Mesodermal cell (in vitro differentiated cells): ENCODE measurements around the gene GLA.
A peak's percentile ranks its signal among the peaks of the same experiment; 100 is the strongest.

Experiments
- H3K27ac ChIP-seq: 2 replicates; pipeline ENCODE4 v1.7.0; 2013; ENCODE audit warnings: mild to moderate bottlenecking, low read depth, low read length, moderate library complexity; ENCODE audit not compliant: severe bottlenecking
- H3K36me3 ChIP-seq: 2 replicates; pipeline ENCODE4 v1.7.1; 2013; ENCODE audit warnings: mild to moderate bottlenecking, low read length, moderate library complexity; ENCODE audit not compliant: control insufficient read depth, insufficient read depth
- H3K4me1 ChIP-seq: one replicate; pipeline ENCODE4 v1.7.1; 2013; ENCODE audit warnings: mild to moderate bottlenecking, low read length; ENCODE audit not compliant: insufficient read depth, control insufficient read depth, poor library complexity, severe bottlenecking
- H3K4me3 ChIP-seq: 2 replicates; pipeline ENCODE4 v1.7.0; 2013; ENCODE audit warnings: low read length, control low read depth, mild to moderate bottlenecking; ENCODE audit not compliant: insufficient read depth, poor library complexity, severe bottlenecking; ENCODE audit errors: extremely low read depth
- H3K9me3 ChIP-seq: 2 replicates; pipeline ENCODE4 v1.7.1; 2013; ENCODE audit warnings: mild to moderate bottlenecking, low read length, moderate library complexity; ENCODE audit not compliant: control insufficient read depth
- WGBS, 2 experiments: methylation state at CpG; one replicate each; pipeline ENCODE4 v1.1.5; 2013; ENCODE audit warnings: missing lambda C conversion rate in 2 of 2; ENCODE audit not compliant: insufficient coverage in 2 of 2; 5-methylcytosine and 5-hydroxymethylcytosine counted together

Gene GLA

GRCh38 chrX:101417981-101418841 is 10.5 kb upstream of the GLA start:
- Histone ChIP-seq H3K27ac (peak overlapping the region; percentile 81), H3K4me1 (peaks cover 6% of the 10 kb centered on the region), H3K36me3 (no peaks in the 10 kb centered on the region), H3K9me3 (no peaks in the 10 kb centered on the region), H3K4me3 (peak overlapping the region; percentile 35)
- 0 to 1% methylated on average over 4 to 14 of the region's 56 CpGs for whole genome bisulfite sequencing, 2 experiments

DNA sequence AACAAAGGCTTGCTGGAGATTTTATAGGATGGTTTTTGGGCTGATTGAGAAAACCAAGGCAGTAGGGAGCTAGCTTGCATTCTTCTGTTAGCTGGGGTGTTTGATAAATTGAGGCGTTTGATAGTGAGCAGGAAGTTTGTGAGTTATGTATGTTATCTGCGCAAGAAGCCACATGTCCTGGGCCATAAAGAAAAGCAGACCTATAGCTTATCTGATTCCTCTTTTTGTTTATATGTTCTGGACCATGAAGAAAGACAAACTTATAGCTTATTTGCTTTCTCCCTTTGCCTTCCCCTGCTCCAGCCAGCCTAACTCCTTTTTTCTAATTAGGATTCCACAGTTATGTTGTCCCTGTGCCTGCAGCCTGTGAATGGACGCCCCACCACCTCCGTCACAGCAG is 9.5 kb upstream of the GLA start:
- H3K9me3 ChIP-seq = no peaks in the 10 kb centered on the region
- no CpG with 5 or more reads among the region's 4 CpGs for WGBS, 2 experiments
- H3K27ac ChIP-seq = peak overlapping the region; percentile 53
- H3K4me1 ChIP-seq = peaks cover 6% of the 10 kb centered on the region
- H3K4me3 ChIP-seq = no peak overlapping the region
- peaks cover 9% of the 10 kb centered on the region for H3K36me3 ChIP-seq

DNA sequence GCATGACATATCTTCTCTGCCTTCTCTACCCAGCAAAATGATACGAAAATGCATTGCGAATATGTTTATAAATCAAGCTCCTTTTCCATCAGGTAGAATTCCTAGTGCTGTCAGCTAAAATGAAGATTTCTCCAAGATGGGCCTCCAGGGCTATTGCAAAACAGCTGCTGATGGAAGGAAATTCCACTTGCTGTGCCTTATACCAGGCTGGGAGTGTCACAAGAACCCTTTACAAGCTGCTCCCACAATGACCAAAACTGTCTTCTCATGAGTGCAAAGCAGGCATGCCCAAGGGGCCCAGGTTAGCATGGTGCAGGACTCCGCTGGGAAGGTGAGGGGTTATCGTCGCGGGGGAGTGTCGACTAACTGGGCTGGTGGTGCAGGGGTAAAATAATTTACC is 9.0 kb upstream of the GLA start:
- peaks cover 6% of the 10 kb centered on the region for H3K4me1 ChIP-seq
- peak overlapping the region; percentile 53 for H3K27ac ChIP-seq
- WGBS, 2 experiments = 94% methylated on average over 3 of the region's 7 CpGs; no CpG with 5 or more reads in 1 of the 2 experiments
- H3K9me3 ChIP-seq = no peaks in the 10 kb centered on the region
- H3K36me3 ChIP-seq = peaks cover 14% of the 10 kb centered on the region
- no peak overlapping the region for H3K4me3 ChIP-seq

- WGBS, 2 experiments = 88 to 94% methylated on average over 3 of the region's 12 CpGs
- no peaks in the 10 kb centered on the region for H3K9me3 ChIP-seq
- peaks cover 6% of the 10 kb centered on the region for H3K4me1 ChIP-seq
- peaks cover 17% of the 10 kb centered on the region for H3K36me3 ChIP-seq
- H3K27ac ChIP-seq = no peak overlapping the region
- H3K4me3 ChIP-seq = no peak overlapping the region
Measured at GRCh38 chrX:101415180-101416145, 7.7 kb upstream of the GLA start.

DNA sequence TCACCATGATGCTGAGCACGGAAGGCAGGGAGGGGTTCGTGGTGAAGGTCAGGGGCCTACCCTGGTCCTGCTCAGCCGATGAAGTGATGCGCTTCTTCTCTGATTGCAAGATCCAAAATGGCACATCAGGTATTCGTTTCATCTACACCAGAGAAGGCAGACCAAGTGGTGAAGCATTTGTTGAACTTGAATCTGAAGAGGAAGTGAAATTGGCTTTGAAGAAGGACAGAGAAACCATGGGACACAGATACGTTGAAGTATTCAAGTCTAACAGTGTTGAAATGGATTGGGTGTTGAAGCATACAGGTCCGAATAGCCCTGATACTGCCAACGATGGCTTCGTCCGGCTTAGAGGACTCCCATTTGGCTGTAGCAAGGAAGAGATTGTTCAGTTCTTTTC is 4.3 kb upstream of the GLA start:
- no peak overlapping the region for H3K4me3 ChIP-seq
- H3K36me3 ChIP-seq = peaks cover 17% of the 10 kb centered on the region
- WGBS, 2 experiments = 98 to 100% methylated on average over 7 to 8 of the region's 10 CpGs
- H3K4me1 ChIP-seq = peaks cover under 1% of the 10 kb centered on the region
- no peaks in the 10 kb centered on the region for H3K9me3 ChIP-seq
- no peak overlapping the region for H3K27ac ChIP-seq

DNA sequence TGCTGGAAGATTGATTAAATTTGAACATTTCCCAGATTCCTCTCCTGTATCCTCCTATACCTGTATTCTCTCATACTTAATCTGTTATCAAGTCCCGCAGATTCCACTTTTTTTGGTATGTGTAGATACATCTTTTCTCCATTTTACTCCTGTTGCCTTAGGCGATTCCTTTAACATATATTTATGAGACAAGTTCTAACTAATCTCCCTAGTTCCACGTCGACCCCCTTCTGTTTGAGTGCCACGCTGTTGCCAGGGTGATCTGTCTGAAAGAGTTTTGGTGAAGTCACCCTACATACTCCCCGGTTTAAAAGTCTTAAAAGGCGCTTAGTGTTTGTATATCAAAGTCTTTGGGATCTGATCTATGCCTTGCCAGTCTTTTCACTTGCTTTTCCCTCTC is 2.7 kb upstream of the GLA start:
- WGBS, 2 experiments = no CpG with 5 or more reads among the region's 7 CpGs
- Histone ChIP-seq H3K4me3 (peak overlapping the region; percentile 59), H3K9me3 (no peaks in the 10 kb centered on the region), H3K27ac (no peak overlapping the region), H3K4me1 (no peaks in the 10 kb centered on the region), H3K36me3 (peaks cover 17% of the 10 kb centered on the region)

DNA sequence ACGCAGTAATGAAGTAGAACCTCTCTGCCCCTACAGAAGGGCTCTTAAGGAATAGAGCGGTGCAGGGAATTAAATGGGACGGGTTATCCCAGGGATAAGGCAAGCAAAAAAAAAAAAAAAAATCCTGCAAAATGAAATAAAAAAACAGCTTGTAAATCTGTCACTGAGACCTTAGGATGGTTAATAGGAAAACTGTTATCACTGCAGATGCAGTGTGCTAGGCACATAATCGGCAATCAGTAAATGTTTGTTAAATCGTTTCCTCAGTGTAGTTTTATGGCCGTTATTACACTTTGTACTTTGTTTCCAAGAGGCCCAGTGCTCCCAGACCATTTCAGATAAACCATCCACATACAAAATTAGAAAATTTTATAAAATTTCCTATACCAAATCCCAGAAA is 1.3 kb upstream of the GLA start:
- Histone ChIP-seq H3K36me3 (peaks cover 17% of the 10 kb centered on the region), H3K4me1 (no peaks in the 10 kb centered on the region), H3K27ac (peak overlapping the region; percentile 98), H3K9me3 (no peaks in the 10 kb centered on the region), H3K4me3 (peak overlapping the region; percentile 59)
- whole genome bisulfite sequencing, 2 experiments = 36% methylated on average over 3 of the region's 6 CpGs; no CpG with 5 or more reads in 1 of the 2 experiments

DNA sequence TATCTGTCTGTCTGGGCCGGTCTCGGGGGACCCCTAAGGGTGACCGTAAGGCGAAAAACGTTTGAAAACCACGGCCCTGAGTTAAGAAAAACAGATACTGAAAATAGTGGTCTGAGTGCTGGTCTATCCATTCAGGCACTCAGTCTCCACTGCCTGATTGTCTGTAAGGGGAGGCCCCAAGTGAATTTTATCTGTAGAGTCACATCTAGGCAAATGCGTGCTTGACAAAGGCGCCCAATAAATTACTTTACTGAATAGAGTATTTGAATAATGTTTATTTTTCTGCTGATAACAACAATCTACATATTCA is 762 bp upstream of the GLA start:
- H3K4me1 ChIP-seq = no peaks in the 10 kb centered on the region
- H3K36me3 ChIP-seq = peaks cover 22% of the 10 kb centered on the region
- WGBS, 2 experiments = 0% methylated on average over 1 of the region's 8 CpGs; no CpG with 5 or more reads in 1 of the 2 experiments
- peak overlapping the region; percentile 59 for H3K4me3 ChIP-seq
- no peaks in the 10 kb centered on the region for H3K9me3 ChIP-seq
- H3K27ac ChIP-seq = peak overlapping the region; percentile 98

DNA sequence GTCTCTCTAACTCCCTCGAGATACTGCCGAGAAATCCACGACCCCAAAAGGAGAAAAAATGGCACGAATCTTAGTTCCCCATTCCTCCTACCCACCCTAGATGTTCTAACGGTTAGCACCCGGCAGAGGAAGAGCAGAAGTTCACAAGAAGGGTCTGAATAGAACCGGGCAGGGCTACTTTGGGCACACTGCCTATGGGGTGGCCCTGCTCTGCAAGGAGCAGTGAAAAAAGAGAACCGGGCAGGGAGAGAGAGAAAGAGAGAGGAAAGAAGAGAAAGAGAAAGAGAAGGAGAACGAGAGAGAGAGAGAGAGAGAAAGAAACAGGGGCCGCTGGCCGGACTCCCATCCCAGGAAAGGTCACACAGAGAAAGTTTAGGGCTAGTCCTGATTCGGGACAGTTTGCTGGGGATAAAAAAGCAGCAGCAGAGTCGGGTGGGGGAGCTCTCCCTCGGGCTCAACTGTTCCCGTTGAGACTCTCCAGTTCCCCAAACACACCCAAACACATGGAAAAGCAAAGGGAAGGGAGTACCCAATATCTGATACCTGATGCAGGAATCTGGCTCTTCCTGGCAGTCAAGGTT is 468 bp downstream of the GLA start:
- WGBS, 2 experiments = 0% methylated on average over 3 of the region's 15 CpGs
- Histone ChIP-seq H3K36me3 (peaks cover 20% of the 10 kb centered on the region), H3K9me3 (no peaks in the 10 kb centered on the region), H3K27ac (peak overlapping the region; percentile 98), H3K4me1 (no peaks in the 10 kb centered on the region), H3K4me3 (peak overlapping the region; percentile 59)

GRCh38 chrX:101399825-101400224 is 7.9 kb downstream of the GLA start:
- Histone ChIP-seq H3K27ac (no peak overlapping the region), H3K4me1 (no peaks in the 10 kb centered on the region), H3K9me3 (no peaks in the 10 kb centered on the region), H3K36me3 (peaks cover 49% of the 10 kb centered on the region), H3K4me3 (no peak overlapping the region)
- WGBS, 2 experiments = 100% methylated on average over 2 of the region's 4 CpGs
